Measurements from ENCODE around the gene SYNGAP1. TPM values are rescaled to one million over a fixed set of nuclear protein-coding genes. Genes with fewer than 3 reads are reported as not detected.

Gene SYNGAP1
- total RNA-seq, 4 donors from 2014 or later: 13.5 to 30.4 (median 14.0) TPM

DNA sequence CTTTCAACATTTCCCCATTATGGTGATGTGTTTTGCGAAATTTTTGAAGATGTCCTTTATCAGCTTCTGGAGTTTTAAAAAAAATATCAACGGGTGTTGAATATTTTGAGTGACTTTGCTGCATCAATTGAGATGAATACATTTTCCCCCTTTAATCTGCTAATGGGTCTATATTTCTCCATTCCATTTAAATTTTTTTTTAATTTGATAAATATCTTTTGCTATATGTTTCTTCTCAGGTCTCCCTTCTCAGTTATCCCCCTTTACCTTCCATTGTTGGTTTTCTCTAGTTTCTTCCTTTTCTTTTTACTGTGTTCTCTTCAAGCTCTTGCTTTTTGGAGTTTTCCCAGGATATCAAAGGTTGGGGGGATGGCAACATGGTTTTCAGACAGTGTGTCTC, 29.7 kb upstream of the SYNGAP1 start:
- H3K4me3 ChIP-seq: no peak overlapping the region
- DNase-seq (ENCODE audit: low spot score in 2 of 2): no peak
- no peaks in the 10 kb centered on the region for H3K27me3 ChIP-seq
- no peaks in the 10 kb centered on the region for H3K36me3 ChIP-seq
- peaks cover 17% of the 10 kb centered on the region for H3K4me1 ChIP-seq
- H3K27ac ChIP-seq: no peak overlapping the region
- no peak for TF ChIP-seq EP300 (IDR thresholded peaks at IDR 0.05)
- TF ChIP-seq POLR2A (IDR thresholded peaks at IDR 0.05): no peak
- no peak for TF ChIP-seq POLR2AphosphoS5 (IDR thresholded peaks at IDR 0.05)
- TF ChIP-seq, protein P1, sequence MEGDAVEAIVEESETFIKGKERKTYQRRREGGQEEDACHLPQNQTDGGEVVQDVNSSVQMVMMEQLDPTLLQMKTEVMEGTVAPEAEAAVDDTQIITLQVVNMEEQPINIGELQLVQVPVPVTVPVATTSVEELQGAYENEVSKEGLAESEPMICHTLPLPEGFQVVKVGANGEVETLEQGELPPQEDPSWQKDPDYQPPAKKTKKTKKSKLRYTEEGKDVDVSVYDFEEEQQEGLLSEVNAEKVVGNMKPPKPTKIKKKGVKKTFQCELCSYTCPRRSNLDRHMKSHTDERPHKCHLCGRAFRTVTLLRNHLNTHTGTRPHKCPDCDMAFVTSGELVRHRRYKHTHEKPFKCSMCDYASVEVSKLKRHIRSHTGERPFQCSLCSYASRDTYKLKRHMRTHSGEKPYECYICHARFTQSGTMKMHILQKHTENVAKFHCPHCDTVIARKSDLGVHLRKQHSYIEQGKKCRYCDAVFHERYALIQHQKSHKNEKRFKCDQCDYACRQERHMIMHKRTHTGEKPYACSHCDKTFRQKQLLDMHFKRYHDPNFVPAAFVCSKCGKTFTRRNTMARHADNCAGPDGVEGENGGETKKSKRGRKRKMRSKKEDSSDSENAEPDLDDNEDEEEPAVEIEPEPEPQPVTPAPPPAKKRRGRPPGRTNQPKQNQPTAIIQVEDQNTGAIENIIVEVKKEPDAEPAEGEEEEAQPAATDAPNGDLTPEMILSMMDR (IDR thresholded peaks at IDR 0.05): no peak
- WGBS: 79% methylated on average over 2 of the region's 2 CpGs
- no peaks in the 10 kb centered on the region for H3K9me3 ChIP-seq

DNA sequence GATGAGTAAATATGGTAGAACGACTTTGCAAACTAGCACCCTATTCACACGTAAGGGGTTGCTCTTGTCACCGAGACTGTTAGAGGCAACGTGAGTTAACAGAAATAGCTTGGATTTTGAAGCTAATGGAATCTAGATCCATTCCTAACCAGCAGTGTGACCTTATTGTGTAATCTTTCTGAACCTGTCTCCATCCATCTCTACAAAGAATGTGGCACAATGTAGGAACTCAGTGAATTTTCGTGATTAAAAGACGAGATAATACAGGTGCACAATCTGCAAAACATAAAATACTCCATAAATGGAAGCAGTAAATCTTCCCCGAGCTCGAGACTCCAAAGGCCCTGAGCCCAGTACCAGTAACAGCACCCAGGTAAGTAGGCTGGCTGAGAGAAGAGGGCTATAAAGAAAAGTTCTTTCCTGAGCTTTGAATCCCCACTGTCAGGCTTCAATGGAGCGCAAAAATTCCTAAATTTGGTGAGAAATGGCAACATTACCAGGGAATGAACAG, 29.0 kb upstream of the SYNGAP1 start:
- H3K36me3 ChIP-seq: no peaks in the 10 kb centered on the region
- peak overlapping the region; percentile 86 for H3K27ac ChIP-seq
- H3K4me1 ChIP-seq: peaks cover 17% of the 10 kb centered on the region
- no peaks in the 10 kb centered on the region for H3K9me3 ChIP-seq
- 74% methylated on average over 9 of the region's 9 CpGs for WGBS
- H3K27me3 ChIP-seq: no peaks in the 10 kb centered on the region
- TF ChIP-seq POLR2AphosphoS5 (IDR thresholded peaks at IDR 0.05): no peak
- no peak for TF ChIP-seq POLR2A (IDR thresholded peaks at IDR 0.05)
- TF ChIP-seq, protein P1 (IDR thresholded peaks at IDR 0.05): no peak
- TF ChIP-seq EP300 (IDR thresholded peaks at IDR 0.05): no peak
- no peak overlapping the region for H3K4me3 ChIP-seq
- DNase-seq (ENCODE audit: low spot score in 2 of 2): no peak

DNA sequence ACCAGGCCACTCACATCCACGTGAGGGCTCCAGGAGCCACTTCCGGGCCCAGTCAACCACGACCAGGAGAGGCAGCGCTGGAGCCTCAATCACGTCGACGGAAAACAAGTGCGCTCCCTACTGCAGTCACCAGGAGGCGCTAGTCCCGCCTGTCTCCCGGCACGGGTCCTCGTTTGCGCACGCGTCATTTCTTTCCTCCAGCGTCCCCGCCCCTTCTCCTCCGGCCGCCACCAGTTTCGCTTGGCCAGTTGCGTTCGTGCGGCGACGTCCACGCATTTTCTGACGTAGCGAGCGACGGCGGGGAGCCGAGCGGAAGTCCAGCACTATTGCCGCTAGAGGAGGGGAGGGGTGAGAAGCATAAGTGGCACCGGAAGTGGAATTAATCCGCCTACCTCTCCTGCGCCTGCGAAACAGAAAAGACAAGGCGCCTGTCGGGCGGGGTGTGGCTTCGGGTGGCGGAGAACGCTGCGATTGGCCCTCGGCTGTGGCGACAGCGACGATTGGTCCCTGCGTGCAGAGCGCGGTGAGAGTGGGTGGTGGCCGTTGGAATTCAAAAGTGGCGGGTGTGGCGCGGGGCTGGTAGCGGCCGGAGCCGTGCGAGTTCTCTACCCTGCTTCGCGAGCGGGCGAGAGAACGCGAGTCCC, 28.5 kb upstream of the SYNGAP1 start, which contains the start of gene KIFC1:
Gene KIFC1, plus strand, starts transcription at position 546 of the 644 bp plus-strand sequence. CDS start 163 bp downstream, outside the sequence.
- under 1% methylated on average over 52 of the region's 67 CpGs for WGBS
- Histone ChIP-seq H3K9me3 (no peaks in the 10 kb centered on the region), H3K4me3 (peak within 1 kb of the TSS; percentile 75), H3K27me3 (no peaks in the 10 kb centered on the region), H3K36me3 (no peaks in the 10 kb centered on the region), H3K27ac (peak within 1 kb of the TSS; percentile 86), H3K4me1 (peaks cover 17% of the 10 kb centered on the region)
- peak; percentile 62 to 97 (median 80) for TF ChIP-seq POLR2AphosphoS5 (IDR thresholded peaks at IDR 0.05)
- no peak for TF ChIP-seq POLR2A (IDR thresholded peaks at IDR 0.05)
- TF ChIP-seq, protein P1 (IDR thresholded peaks at IDR 0.05): peak; percentile 96 to 98
- TF ChIP-seq EP300 (IDR thresholded peaks at IDR 0.05): peak; percentile 61
- peak; percentile 99 to 100 for DNase-seq (ENCODE audit: low spot score in 2 of 2)

DNA sequence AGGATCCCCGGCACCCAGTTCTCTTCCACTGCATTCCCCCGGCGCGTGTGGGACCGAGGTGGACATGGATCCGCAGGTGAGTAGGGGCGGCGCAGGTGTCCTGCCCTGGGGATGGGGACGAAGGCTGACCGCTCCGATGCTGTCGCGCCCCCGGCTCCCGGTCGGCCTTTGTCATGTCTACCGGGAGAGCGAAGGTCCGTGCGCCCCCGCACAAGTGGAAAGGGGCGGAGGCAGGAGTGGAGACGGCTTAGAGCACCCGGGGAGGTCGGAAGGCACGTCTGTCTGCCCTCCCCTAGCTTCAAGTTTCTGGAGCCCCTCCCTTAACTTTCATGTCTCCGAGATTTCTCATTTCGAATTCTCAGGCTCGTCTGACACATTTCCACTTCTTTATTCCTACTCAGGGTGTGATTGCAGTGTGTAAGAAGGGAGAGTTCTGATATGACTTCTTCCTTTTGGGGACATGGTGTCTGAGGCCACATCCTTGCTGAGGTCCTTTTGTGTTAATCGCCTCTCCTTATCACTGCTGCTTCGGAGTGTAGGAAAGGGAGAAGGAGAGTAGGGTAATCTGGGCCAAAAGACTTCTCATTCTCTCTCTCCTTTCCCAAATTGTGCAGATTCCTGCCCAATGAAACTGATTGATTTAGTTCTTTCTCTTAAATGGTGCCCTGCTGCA, 27.8 kb upstream of the SYNGAP1 start:
- 0% methylated on average over 30 of the region's 31 CpGs for WGBS
- peak overlapping the region; percentile 75 for H3K4me3 ChIP-seq
- H3K9me3 ChIP-seq: no peaks in the 10 kb centered on the region
- no peaks in the 10 kb centered on the region for H3K36me3 ChIP-seq
- H3K27ac ChIP-seq: peak overlapping the region; percentile 51
- peaks cover 17% of the 10 kb centered on the region for H3K4me1 ChIP-seq
- no peak for TF ChIP-seq POLR2A (IDR thresholded peaks at IDR 0.05)
- TF ChIP-seq, protein P1 (IDR thresholded peaks at IDR 0.05): no peak
- TF ChIP-seq POLR2AphosphoS5 (IDR thresholded peaks at IDR 0.05): no peak
- TF ChIP-seq EP300 (IDR thresholded peaks at IDR 0.05): no peak
- DNase-seq (ENCODE audit: low spot score in 2 of 2): no peak
- H3K27me3 ChIP-seq: no peaks in the 10 kb centered on the region

DNA sequence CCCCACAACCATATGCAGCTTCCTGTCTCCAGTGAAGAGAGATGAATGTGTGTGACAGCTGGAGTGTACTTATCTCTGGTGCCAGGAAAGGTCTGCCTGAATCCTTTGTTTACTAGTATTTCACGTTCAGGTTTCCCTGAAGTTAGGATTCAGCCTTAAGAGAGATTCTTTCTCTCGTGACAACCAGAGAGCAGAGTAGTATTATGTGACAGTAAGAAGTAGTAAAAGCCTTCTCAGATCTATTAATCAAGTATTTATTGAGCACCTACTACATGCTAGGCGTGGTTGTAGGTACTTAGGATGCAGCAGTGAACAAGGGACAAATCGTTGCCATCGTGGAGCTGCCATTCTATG, 27.3 kb upstream of the SYNGAP1 start:
- DNase-seq (ENCODE audit: low spot score in 2 of 2): no peak
- H3K27ac ChIP-seq: no peak overlapping the region
- WGBS: 35% methylated on average over 5 of the region's 5 CpGs
- no peaks in the 10 kb centered on the region for H3K27me3 ChIP-seq
- peaks cover 17% of the 10 kb centered on the region for H3K4me1 ChIP-seq
- no peak for TF ChIP-seq POLR2A (IDR thresholded peaks at IDR 0.05)
- TF ChIP-seq POLR2AphosphoS5 (IDR thresholded peaks at IDR 0.05): no peak
- TF ChIP-seq EP300 (IDR thresholded peaks at IDR 0.05): no peak
- H3K4me3 ChIP-seq: peak overlapping the region; percentile 75
- H3K36me3 ChIP-seq: no peaks in the 10 kb centered on the region
- H3K9me3 ChIP-seq: no peaks in the 10 kb centered on the region
